Measurements from ENCODE around the gene EPB41L3. TPM values are rescaled to one million over a fixed set of nuclear protein-coding genes. Genes with fewer than 3 reads are reported as not detected.

EPB41L3 gene
- total RNA-seq: 0.15 TPM in 1 of 2 replicates, not detected in the other

DNA sequence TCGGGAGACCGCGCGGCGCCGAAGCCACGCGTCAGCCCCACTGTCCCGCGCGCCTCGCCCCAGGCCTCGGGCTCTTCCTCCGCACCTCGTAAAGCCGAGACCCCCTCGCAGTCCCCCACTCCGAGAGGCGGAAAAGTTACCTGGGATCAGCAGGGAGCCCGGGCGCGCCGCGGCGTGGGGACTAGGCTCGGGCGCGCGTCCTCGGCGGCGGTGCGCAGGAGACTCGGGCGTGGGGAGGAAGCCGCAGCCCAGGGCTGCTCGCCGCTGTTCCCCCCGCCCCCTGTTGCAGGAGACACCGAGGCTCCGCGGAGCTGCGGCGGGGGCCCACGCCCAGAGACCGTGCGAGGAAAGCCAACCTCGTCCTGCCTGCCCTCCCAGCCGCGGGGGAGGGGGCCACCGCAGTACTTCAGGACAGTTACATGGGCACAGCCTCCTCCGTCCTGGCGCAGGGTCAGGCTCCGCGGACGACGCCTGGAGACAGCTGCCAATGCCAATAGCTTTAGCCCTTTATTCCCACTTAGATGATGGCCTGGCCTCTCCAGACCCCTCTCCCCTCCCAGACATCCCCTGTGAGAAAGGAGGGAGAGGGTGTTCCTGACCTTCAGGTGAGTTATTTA, at the start of gene EPB41L3:
EPB41L3 (minus strand) TSS at position 225 of the 617 bp plus-strand sequence. CDS start 54,814 bp downstream, outside the sequence.

Other genes with a start within 250 kb of the EPB41L3 start
- gene ZBTB14, start 248.3 kb downstream of the EPB41L3 start, total RNA-seq: 5.4 and 6.3 TPM in 2 replicates

All from hair follicular keratinocyte (primary cell).